Aortic smooth muscle cell (primary cell): ENCODE measurements around the gene UBXN2A. TPM values are rescaled to one million over a fixed set of nuclear protein-coding genes. Genes with fewer than 3 reads are reported as not detected.

Experiments used
- total RNA-seq: library from RNA; depleted of rRNA; stranded (reverse); fragments of >200 nt; gene quantifications from 2 replicates; pipeline ENCODE4 v1.2.3, GENCODE V29; 2014

UBXN2A gene
- total RNA-seq = 9.9 and 11.4 TPM in 2 replicates

GRCh38 chr2:23939987-23940717 is at the start of gene UBXN2A:
Gene UBXN2A (plus strand): TSS chr2:23940463. CDS start chr2:23958315, 17,852 bp downstream.

GRCh38 chr2:23926750-23927571 is 13.3 kb upstream of the UBXN2A start, which contains the start of gene ATAD2B:
Gene ATAD2B (minus strand): TSS chr2:23927123. CDS start chr2:23926770, 353 bp downstream.

GRCh38 chr2:24009680-24010476 is 69.6 kb downstream of the UBXN2A start, which contains the start of gene MFSD2B:
Gene MFSD2B (plus strand): TSS chr2:24010085. CDS start chr2:24010097, 12 bp downstream.

GRCh38 chr2:24046930-24047702 is 106.9 kb downstream of the UBXN2A start, which contains the start of gene WDCP:
Gene WDCP (minus strand): TSS chr2:24047391. CDS start chr2:24039494, 7,897 bp downstream.

GRCh38 chr2:24049485-24050021 is 109.3 kb downstream of the UBXN2A start, which contains the start of gene FKBP1B:
Gene FKBP1B (plus strand): TSS chr2:24049741. CDS start chr2:24049850, 109 bp downstream.

Other genes with a start within 250 kb of the UBXN2A start
- 9.0 and 14.1 TPM in 2 replicates for gene ATAD2B, start 13.3 kb upstream of the UBXN2A start, total RNA-seq
- under 0.01 TPM in 1 of 2 replicates, not detected in the other for gene MFSD2B, start 69.6 kb downstream of the UBXN2A start, total RNA-seq
- 7.1 and 7.3 TPM in 2 replicates for gene WDCP, start 106.9 kb downstream of the UBXN2A start, total RNA-seq
- 9.6 and 10.4 TPM in 2 replicates for gene FKBP1B, start 109.3 kb downstream of the UBXN2A start, total RNA-seq
- gene SF3B6, start 135.9 kb downstream of the UBXN2A start, total RNA-seq = 116 and 121 TPM in 2 replicates
- 30.1 and 43.1 TPM in 2 replicates for gene TP53I3, start 144.4 kb downstream of the UBXN2A start, total RNA-seq
- 0.53 and 0.56 TPM in 2 replicates for gene PFN4, start 182.9 kb downstream of the UBXN2A start, total RNA-seq
- 6.6 and 9.9 TPM in 2 replicates for gene FAM228B, start 183.0 kb downstream of the UBXN2A start, total RNA-seq
- gene FAM228A, start 234.6 kb downstream of the UBXN2A start, total RNA-seq = 0.79 and 1.4 TPM in 2 replicates